NCI-H345 treated with DMSO at 0.1 percent for 48 hours (cell line): ENCODE measurements around the gene MACC1.
"Not testable (repeated sequence)": the region's sequence is repeated elsewhere in the genome, so short reads cannot be mapped to it uniquely, and the experiment has no call there.

ENCODE experiments used
- DNase-seq: peaks from one replicate; lab custom pipeline; 2025; ENCODE audit not compliant: unreplicated experiment; lab: John Stamatoyannopoulos, UW

MACC1 gene

DNA sequence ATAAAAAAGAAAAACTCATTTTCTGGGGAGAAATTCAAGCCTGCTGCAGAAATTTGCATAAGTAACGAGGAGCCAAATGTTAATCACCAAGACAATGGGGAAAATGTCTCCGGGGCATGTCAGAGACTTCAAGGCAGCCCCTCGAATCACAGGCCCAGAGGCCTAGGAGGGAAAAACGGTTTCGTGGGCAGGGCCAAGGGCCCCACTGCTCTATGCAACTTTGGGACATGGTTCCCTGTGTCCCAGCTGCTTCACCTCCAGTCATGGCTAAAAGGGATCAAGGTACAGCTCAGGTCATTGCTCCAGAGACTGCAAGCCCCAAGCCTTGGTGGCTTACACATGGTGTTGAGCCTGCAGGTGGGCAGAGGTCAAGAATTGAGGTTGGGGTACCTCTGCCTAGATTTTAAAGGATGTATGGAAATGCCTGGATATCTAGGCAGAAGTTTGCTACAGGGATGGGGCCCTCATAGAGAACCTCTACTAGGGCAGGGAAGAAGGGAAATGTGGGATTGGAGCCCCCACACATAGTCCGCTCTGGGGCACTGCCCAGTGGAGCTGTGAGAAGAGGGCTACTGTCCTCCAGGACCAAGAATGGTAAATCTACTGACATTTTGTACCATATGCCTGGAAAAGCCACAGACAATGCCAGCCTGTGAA, 8.4 kb downstream of the MACC1 start:
- no peak for DNase-seq

DNA sequence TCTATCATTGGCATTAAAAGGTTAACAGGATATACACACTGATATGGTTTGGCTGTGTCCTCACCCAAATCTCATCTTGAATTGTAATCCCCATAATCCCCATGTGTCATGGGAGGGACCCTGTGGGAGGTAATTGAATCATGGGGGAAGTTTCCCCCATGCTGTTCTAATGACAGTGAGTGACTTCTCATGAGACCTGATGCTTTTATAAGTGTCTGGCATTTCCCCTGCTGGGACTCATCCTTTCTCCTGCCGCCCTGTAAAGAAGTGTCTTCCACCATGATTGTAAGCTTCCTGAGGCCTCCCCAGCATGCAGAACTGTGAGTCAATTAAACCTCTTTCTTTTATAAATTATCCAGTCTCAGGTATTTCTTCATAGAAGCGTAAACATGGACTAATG, 9.4 kb downstream of the MACC1 start:
- not testable (repeated sequence) for DNase-seq

GRCh38 chr7:20206104-20206896, 10.9 kb downstream of the MACC1 start:
- DNase-seq, result no peak

GRCh38 chr7:20203316-20203715, 13.9 kb downstream of the MACC1 start:
- DNase-seq, result no peak

- no peak for DNase-seq
These were observed 15.8 kb downstream of the MACC1 start for GRCh38 chr7:20201380-20201779.

DNA sequence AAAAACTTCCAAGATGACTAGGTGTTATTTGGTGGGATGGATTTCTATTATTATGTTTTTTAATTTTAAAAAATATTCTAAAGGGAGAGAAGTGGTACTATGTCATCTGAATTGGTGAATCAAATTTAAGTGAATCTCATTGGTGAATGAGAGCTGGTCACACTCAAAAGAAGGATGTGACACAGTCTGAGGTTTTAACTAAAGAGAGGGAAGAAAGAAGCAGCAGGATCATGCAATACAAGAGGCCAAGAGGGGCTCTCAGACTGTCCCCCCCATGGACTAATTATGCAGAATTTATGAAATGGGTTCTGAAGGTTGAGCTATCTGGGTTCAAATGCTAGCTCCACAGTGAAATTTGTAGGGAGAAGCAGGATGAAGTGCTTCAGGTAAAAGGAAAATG, 16.2 kb downstream of the MACC1 start:
- no peak for DNase-seq

GRCh38 chr7:20200361-20200760, 16.8 kb downstream of the MACC1 start:
- DNase-seq, result no peak

GRCh38 chr7:20199015-20199737, 18.0 kb downstream of the MACC1 start:
- DNase-seq, result peak; percentile 30

DNA sequence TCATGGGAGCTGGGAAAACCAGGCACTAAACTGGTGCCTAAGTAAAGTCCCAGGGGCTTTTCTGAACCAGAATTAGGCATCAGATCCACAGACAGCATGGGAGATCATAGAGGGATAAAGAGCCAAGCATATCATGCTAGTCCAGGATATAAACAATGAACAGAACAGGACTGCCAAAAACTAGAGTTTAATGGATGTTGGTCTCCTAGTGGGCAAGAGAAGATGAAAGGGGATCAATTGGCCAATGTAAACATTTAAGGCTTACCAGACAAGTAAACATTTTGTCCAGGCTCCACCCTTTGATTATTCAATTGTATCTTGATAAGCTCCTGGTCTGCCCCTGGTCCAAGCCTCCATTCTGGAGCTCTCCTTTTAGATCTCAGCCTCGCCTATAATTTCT, 18.9 kb downstream of the MACC1 start:
- DNase-seq, result no peak

DNA sequence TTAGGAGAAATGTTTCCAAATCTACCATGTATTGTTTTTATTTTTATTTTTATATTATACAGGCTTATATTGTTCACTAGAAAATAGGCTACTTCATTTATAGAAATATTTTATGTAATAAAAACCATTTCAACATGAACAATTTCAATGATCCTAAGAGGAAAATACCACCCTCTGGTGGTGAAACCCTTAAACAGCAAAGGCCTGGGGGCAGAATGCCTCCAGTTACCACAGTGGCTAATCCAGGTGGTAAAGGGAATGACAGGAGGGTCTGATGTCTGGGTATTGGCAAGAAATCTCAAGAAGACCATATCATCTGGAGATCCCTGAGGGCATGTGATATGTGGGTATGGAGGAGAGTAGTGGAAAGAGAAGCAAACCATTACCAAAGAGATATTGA, 19.3 kb downstream of the MACC1 start:
- DNase-seq, result no peak

DNA sequence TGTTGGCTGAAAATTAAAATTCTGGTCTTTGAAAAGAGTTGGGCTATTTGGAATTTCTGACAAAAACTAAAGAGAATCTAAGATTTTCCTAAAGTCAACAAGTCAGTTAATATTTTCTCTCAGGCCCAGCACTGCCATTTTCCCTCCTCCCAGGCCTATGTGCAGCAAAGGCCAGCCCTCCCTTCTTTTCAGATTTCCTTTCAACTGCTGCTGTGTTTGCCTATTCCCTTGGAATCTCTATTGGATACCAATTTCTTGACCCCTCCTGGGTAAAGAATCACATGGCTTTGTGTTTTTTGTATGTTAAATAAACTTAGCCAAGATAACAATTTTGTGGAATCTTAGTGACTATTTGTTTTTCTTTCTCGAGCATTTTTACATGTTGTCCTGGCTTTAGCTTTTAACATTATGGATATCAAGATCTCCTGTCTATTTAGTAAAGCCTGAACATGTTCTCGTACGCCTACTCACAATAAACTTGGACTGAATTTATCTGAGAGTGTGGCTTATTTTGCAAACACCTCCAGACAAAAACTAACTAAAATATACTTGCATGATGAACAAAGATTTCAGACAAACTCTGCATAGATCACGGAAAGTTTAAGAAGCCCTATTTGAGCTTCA, 19.9 kb downstream of the MACC1 start:
- DNase-seq, result no peak

DNA sequence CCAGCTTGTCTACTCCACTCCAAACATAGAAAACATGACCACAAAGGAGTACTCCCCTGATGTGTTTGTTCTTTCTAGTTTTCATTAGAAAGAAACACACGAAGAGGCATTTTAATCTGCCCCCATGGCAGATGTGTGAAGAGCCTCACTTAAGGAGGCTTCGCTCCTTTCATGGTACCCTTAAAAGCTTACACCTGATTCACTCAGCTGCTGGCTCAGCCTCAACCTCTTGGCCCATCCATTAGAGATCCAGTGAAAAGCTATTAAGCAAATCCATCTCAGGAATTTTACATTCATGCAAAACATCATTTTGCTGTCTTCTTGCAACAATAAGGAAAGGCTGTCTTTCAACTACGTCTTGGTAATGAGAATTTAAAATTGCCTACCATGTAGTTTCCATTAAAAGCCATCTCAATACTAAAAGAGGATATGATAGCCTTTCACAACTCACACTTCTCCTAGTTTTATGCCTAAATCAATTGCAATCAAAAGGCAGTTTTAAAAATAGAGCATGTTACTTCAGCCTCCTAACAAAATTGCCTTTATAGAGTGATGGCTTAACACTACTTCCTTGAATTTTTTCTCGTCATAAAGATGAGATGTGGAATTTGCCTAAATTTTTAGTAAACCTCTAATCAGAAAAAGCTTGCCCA, 22.7 kb downstream of the MACC1 start:
- no peak for DNase-seq

DNA sequence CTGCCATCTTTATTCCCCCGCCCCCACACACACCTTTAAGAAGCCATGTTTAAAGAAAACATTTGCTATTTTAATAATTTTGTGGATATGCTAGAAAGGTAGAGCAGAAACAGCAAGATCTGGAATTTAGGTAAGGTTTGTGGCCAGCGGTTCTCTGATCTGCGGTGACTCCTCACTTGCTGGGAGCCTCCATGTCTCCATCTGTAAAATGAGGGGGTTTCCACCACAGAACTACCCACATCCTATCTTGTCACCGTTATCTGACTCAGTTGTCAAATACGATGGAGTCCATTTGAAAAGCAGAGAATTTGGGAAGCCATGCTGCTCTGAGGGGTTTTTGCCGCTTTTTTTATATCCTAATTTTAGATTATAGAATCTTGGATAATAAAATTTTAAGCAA, 23.3 kb downstream of the MACC1 start:
- no peak for DNase-seq

DNA sequence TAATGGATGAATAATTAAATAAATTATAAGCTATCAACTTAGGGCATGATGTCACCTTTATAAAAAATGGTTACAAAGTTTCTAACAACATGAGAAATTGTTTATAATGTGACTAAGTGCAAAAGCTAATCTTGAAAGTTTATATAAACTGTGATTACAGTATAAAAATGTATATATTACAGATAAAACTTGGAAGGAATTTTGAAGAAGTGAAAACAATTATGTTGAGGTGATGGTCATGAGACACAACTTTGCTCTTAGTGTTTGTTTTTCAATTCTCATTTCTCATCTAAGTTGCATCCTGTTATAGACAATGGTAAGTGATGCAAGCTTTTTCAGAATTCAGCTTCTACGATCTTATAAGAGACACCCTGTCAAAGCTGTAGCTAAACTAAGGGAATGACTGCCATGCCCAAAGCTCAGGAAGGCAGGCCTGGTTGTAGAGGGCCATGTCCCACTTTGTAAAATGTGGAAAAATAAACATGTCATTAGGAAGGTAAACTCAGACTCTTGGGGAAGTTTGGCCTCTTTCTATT, 23.9 kb downstream of the MACC1 start:
- no peak for DNase-seq

GRCh38 chr7:20191391-20191869, 25.8 kb downstream of the MACC1 start:
- DNase-seq, result no peak

DNA sequence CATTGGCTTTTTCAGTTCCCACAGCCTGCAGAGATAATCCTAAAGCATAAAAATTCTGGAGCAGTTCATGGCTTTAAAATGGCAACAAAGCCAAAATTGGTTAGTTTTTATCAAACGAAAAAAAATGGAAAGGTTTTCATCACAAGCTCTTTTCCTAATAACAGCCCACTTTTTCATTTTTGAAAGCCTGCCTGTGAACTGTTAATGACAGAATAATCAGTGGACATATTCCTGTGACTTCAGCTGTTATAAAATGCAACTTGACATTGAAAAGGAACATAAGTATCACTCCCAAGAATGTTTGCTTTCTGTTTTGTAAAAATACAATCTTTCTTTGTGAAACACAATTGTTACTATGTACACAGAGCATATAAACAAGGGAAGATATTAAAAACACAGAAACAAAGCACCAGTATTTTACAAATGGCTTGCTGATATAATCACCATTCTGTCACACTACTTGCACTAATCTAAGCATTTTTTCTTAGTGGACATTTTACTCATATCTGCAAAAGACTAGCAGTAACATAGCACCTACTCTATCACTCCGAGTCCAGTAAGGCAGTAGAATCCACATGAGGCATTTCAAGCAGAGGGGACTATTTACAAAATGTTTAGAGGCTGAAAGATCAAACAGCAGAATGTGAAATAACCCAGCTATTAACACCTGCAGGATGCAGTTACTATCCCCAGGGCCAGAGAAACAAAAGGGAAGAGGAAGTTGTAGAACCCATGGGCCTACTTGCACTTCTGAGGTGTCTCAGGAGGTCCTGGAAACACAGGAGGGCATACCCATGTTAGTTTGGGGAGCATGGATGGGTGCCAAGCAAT, 26.4 kb downstream of the MACC1 start:
- DNase-seq, result no peak

- DNase-seq, result no peak
These were observed 27.3 kb downstream of the MACC1 start for GRCh38 chr7:20189852-20190251.

DNA sequence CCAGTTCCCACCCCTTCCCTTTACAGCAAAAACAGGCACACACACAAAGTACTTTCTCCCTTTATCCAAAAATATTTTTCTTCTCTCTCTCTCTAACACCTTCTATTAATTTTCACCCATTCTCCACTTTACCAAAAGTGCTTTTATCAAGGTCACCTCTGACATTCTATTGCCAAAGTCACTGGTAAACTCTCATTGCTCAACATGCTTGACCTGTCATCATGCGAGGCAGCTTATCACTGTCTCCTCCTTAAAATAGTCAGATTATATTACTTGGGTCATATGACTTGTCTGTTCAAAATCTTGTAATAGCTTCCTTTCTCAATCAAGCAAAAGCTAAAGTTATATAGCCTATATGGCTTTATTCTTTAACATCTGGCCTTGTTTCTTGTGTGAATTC, 28.6 kb downstream of the MACC1 start:
- no peak for DNase-seq

GRCh38 chr7:20187850-20188249, 29.3 kb downstream of the MACC1 start:
- DNase-seq, result not testable (repeated sequence)

- DNase-seq, result no peak
These were observed 31.2 kb downstream of the MACC1 start for GRCh38 chr7:20185988-20186387.
